Right kidney (tissue), 1 donor: ENCODE results near the gene LINGO1.

ENCODE experiments used
- DNase-seq: peaks from one replicate; pipeline ENCODE4 v3.0.0-alpha.2; 2016

Gene LINGO1

DNA sequence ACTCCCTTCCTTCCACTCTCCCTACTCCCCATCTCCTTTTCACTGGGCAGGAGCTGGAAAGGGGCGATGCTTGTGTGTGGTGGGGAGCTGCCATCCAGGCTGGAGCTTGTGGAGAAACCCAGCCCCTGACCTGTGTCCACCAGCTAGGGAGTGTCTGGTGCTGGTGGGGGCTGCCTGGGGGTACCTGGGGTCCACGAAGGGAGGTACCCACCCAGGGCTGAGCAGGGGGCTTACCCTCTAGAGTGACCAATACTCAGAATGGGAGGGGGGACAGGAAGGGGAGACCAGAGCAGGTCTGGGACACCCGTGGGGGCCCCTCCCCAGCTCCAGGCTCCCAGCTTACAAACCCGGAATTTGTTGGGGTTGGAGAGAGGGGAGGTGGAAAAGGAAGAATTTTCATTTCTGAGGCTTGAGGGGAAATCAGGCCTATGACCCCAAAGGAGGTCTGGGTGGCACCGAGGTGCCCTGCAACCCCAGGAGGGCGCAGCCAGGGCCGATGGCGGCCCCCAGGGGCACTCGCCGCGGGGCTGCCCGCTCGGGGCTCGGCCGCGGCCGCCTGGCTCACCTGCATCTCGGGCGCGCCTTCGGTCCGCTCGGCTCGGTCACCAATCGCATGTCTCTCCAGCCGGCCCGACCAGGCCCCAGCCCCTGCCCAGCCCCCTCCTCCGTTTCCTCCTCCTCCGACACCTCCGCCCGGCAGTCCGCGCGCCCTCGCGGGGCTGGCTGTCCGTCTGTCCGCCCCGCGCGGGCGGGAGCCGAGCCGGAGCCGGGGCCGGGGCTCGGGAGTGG, 773 bp downstream of the LINGO1 start:
- peak; percentile 59 for DNase-seq

GRCh38 chr15:77630956-77631744, 1.6 kb downstream of the LINGO1 start:
- DNase-seq = peak; percentile 68

GRCh38 chr15:77630056-77630455, 2.7 kb downstream of the LINGO1 start:
- DNase-seq = no peak

DNA sequence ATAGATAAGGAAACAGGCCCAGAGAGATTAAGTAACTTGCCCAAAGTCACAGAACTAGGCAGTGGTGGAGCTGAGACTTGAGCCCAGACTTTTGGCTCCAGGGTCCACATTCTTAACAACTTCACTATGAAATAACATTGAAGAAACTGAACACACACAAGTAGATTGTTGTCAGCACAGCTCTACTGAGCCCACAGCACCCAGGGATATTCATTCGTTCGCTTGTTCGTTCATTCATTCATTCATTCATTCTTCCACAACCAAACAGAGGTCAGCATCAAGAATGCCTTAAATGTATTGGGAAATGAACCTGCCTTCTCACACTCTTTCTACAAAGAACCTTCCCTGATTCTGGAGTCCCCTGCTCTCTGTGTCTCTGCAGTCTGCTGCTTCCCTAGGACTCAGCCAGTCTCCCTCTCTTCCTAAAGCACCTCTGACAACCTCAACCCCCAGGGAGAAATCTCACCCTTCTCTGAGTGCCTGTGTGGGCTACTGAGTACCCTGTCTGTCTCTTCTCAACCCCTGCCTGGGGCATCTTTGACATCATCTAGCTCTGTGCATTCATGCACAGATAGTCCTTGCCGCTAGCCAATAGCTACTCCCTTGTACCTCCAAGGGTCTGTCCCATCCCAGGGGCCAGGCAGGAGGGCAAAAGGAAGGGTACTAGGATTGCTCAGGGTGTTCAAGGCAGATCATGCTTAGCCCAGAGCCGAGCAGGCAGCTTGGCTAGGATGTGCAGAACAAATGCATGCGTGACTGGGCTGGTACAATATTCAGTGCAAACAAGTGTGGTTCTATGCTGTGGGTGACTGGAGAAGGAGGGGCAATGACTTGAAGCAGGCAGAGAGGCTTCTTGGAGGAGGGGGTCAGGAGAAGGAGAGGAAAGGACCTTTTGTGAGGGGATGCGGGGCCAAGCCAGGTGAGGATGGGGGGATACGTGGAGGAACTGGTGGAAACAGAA, 3.4 kb downstream of the LINGO1 start:
- DNase-seq = no peak

DNA sequence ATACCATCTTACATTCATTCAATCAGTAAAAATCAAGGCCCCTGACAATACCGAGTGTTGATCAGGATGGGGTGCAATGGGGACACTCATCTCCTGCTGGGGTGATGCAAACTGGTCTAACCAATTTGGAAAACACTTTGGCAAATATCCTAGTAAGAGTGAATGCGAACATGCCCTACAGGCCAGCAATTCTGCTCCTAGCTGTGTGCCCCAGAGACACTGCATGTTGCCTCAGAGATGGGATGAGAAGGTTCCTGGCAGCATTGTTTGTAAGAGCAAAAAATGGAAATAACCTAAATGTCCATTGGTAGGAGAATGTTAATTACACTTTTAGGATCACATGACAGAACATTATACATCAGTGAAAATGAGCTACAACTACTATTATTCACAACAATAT, 4.7 kb downstream of the LINGO1 start:
- no peak for DNase-seq

DNA sequence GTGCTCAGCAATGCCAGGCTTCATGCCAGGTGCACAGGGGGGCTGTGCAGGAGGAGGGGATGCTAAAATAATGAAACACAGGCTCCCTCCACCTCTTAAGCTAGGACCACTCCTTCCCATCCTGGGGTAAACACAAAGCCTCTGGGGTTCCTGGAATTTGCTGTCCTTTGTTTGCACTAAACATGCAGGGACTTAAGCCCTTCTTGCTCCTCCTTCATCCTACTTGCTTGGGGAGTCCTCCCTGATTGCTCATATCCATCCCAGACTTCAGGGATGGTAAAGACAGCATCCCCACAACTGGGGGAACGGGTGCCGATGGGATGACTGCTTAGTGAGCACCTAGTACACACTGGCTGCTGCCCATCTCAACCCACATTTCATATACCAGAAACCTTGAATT, 5.1 kb downstream of the LINGO1 start:
- DNase-seq = no peak

DNA sequence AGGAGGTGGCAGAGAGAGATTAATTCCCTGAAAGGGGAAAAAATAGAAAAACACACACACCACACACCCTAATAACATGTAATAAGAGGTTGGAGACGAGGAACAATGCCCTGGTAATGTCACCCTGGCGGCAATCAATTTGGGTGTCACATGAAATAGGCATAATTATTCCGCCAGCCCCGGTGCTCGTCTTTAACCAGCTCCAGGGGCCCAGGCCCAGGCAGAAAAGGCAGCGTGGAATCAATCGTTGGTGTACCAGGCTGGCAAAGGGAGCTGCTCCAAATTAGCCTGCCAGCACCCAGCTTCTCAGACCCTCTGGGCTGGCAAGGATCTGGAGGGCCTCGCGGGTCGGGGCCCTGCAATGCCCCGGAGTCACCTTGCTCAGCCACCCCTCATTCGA, 5.6 kb downstream of the LINGO1 start:
- DNase-seq = no peak

DNA sequence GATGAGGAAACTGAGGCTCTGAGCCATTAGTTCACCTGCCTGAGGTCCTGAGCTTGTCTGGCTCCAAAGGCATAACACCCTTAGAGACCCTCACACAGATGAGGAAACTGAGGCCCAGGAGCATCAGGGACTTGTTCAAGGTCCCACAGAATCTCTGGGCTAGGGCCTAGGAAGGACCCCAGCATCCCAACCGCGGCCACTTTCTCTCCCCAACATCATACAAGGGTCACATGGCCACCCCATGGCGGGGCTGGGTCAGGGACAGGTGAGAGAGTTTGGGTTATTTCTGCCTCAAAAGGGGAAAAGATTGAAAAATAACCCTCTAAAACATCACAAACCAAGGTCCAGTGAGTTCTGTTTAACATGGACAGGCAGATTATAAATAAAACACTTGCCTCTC, 6.7 kb downstream of the LINGO1 start:
- DNase-seq = no peak

- DNase-seq = no peak
These were observed 7.3 kb downstream of the LINGO1 start for GRCh38 chr15:77625376-77625775.

DNA sequence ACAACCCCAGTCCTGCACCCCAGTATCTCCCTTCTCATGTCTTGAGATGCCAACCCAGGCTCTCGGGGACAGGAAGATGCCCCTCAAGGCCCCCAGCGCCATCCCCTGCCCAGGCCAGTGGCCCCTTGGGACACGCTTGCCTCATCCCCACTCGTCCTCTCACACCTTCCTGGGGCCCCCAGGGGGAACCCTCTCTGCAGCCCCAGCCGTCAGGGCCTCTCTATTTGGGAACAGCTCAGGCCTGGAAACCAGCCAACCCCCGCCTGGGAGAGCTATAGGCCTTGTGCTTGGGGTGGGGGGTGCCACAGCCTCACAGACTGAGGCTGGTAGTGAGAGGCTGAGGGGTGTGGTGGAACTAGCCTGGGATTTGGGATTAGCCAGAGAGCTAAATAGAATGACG, 7.8 kb downstream of the LINGO1 start:
- DNase-seq = no peak

DNA sequence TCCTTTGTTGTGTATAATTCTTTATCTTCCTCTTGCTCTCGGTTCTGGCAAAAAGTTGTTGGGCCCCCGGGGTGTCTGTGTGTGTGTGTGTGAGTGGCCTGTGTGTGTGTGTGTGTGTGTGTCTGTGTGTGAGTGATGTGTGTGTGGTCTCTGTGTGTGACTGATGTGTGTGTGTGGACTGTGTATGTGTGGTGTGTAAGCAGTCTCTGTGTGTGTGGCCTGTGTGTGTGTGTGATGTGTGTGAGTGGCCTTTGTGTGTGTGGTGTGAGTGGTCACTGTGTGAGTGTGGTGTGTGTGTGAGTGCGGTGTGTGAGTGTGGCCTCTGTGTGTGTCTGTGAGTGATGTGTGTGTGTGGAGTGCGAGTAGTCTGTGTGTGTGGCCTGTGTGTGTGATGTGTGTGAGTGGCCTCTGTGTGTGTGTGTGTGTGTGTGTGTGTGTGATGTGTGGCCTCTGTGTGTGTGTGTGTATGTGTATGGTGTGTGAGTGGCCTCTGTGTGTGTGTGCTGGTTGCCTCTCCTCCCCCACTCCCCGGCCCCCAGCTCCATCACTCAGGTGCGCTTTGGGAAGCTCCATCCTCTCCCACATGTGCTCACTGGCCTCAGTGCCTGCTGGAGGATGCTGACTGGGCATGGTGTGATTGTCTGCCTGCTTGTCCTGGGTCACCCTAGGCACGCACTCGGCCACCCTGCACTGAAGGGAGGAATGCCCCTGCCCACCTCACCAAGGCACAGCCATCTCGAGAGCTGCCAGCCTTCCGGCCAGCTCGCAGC, 8.8 kb downstream of the LINGO1 start:
- no peak for DNase-seq

DNA sequence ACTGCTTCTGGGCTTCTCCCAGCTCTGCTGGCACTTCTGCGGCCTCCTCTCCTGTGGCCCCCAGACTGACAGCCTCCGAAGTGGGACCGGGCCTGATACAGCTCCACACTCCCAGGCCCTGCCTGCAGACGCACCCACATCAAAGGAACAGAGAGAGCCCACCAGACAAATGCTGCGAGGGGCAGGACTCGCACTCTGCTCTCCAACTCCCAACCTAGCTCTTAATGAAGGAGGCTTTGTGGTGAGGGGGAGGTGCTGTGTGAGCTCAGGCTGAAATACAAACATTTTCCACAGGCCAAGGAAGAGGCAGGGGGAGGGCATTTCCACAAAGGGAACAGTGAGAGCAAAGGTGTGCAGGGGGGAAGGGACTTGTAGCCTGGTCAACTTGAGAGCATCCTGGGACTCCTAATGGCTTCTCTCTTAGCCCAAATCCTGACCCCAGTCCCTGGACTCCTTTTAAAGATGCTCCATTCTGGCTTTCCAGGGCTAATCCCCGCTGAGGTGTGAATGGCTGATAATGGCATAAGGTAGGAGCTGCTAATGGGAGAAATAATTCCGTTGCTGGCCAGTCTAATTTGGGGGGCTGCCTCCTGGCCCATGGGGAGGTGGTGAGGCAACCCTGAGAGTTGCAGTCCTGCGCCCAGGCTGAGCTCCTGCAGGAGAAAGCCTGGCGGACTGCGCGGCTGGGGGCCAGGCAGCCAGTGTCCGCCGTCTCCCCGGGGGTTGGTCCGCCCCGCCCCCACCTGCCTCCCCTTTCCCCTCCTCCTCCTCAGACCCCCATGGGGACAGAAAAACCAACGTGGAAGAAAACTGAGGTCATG, 9.6 kb downstream of the LINGO1 start:
- DNase-seq = no peak

GRCh38 chr15:77622209-77622933, 10.3 kb downstream of the LINGO1 start:
- no peak for DNase-seq

DNA sequence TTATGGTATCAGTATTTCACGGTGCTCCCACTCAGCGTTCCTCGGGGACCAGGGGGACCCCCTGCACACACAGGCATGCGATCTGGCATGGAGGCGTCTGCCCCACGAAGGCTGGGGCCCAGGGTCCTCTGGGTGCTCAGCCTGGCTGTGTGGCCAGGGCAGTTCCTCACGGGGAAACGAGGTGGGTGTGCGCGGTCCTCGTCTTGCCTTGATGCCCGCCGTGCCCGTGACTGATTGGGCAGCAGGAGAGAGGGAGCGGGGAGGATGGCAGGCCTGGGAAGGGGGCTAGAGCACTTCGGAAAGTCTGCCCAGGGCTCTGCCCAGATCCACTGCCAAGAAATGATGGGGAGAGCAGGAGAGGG, 10.9 kb downstream of the LINGO1 start:
- no peak for DNase-seq

- no peak for DNase-seq
These were observed 11.6 kb downstream of the LINGO1 start for GRCh38 chr15:77620960-77621647.

DNA sequence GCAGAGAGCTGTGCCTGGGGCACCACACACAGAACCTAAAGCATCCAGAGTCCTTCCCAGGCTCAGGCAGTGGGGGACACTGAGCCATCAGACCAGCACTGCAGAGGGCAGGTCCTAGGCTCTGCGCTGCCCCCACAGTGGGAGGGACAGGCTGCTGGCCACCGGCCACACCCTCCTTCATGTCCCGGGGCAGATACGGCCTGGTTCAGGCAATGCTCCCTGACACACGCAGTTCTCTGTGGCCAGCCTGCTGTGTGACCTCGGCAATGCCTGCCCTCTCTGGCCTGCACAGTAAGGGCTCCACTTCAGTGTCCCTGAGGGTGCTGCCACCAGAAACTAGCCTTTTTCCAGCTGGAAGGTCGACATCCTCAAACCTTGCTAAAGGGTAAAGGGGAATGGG, 12.4 kb downstream of the LINGO1 start:
- no peak for DNase-seq

DNA sequence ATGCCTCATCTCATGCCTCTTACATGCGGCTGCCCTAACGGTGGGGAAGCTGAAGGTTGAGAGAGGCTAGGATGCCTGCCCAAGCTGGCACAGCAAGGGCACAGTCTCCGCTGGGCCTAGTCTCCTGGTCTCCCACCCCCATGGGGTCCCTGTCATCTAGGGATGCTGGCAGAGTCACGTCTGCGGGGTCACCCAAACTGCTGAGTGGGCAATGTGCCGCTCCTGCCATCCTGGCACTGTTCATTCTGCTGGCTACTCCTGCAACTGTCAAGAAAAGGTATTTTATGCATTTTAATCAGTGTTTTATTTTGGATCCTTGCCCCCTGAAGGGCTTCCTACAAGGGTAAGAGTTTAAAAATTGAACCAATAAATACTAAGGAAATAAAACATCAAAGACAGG, 12.8 kb downstream of the LINGO1 start:
- no peak for DNase-seq

DNA sequence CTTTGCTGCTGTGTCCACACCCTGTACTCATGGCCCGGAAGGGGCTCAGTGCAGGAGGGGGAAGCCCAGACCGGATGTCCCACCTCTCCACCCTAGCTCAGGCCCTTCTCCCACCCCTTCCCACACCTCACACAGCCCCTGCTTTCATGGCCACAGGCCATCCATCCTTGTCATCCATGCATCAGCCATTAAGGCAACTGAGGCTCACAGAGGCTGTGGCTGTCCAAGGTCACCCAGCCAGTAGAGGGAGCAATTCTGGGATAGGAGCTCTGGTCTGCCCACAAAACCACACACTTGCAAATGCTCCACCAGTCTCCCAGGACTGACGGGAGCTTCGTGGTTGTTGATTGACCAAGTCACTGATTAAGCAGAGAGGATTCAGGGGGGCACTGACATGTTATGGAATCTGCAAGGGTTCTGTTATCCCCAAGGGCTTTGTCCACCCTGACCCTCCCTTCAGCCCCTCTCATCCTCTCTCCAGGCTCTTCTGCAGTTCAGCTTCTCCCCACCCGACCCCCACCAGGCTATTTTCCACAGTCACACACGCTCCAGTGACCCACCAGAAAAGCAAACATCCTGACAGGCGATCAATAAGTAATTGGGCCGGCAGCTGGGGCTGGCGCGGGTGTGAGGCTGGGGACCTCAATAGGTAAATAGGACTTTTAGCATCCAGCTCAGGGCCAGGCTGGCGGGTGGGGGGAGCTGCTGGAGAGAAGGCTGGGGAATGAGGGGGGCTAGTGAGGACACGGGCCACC, 15.1 kb downstream of the LINGO1 start:
- DNase-seq = no peak

DNA sequence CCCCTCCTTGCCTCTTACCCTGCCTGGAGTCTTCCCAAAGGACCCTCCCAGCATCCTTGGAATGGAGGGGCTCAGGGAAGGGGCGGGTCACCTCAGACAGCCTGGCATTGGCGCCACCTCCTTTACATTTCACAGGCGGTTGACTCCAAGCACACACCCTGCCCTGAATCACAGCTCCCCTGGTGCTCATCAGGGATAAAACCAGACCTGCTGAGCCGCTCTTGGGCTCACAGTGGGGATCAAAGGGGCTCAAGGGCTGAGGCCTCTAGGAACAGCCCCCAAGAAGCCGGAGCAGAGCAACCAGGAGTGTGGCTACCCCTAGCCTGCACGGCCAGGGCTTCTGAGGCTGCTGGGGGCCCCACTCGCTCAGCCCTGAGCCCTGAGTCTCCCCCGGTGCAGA, 16.6 kb downstream of the LINGO1 start:
- no peak for DNase-seq
